GM12872 (cell line): Measurements from ENCODE around the gene KCNN4.

Source experiments
- CTCF ChIP-seq: IDR thresholded peaks from 3 replicates; pipeline ENCODE4 v1.5.1; 2011; ENCODE audit warnings: low read depth, mild to moderate bottlenecking, low read length, moderate library complexity; ENCODE audit not compliant: insufficient read depth

The KCNN4 gene

GRCh38 chr19:43812688-43813087 lies 31.9 kb upstream of the KCNN4 start:
- no peak for TF ChIP-seq CTCF

GRCh38 chr19:43812259-43812658 lies 31.5 kb upstream of the KCNN4 start:
- no peak for TF ChIP-seq CTCF

- no peak for TF ChIP-seq CTCF
These were observed 31.1 kb upstream of the KCNN4 start for GRCh38 chr19:43811837-43812236.

GRCh38 chr19:43809762-43810696 lies 29.3 kb upstream of the KCNN4 start:
- TF ChIP-seq CTCF, result peak; percentile 49; the same call in 2 of the 3 replicates

- TF ChIP-seq CTCF, result no peak
These were observed 26.9 kb upstream of the KCNN4 start for GRCh38 chr19:43807651-43808050.

GRCh38 chr19:43806848-43807247 lies 26.1 kb upstream of the KCNN4 start:
- TF ChIP-seq CTCF, result no peak

GRCh38 chr19:43804432-43804831 lies 23.7 kb upstream of the KCNN4 start:
- TF ChIP-seq CTCF, result no peak
